Measurements from ENCODE around the gene TANGO6. TPM values are rescaled to one million over a fixed set of nuclear protein-coding genes. Genes with fewer than 3 reads are reported as not detected.
"Not testable (repeated sequence)": the region's sequence is repeated elsewhere in the genome, so short reads cannot be mapped to it uniquely, and the experiment has no call there.

Gene TANGO6
- total RNA-seq, 6 experiments from 2014 or later, result 10.9 to 15.5 (median 14.2) TPM

DNA sequence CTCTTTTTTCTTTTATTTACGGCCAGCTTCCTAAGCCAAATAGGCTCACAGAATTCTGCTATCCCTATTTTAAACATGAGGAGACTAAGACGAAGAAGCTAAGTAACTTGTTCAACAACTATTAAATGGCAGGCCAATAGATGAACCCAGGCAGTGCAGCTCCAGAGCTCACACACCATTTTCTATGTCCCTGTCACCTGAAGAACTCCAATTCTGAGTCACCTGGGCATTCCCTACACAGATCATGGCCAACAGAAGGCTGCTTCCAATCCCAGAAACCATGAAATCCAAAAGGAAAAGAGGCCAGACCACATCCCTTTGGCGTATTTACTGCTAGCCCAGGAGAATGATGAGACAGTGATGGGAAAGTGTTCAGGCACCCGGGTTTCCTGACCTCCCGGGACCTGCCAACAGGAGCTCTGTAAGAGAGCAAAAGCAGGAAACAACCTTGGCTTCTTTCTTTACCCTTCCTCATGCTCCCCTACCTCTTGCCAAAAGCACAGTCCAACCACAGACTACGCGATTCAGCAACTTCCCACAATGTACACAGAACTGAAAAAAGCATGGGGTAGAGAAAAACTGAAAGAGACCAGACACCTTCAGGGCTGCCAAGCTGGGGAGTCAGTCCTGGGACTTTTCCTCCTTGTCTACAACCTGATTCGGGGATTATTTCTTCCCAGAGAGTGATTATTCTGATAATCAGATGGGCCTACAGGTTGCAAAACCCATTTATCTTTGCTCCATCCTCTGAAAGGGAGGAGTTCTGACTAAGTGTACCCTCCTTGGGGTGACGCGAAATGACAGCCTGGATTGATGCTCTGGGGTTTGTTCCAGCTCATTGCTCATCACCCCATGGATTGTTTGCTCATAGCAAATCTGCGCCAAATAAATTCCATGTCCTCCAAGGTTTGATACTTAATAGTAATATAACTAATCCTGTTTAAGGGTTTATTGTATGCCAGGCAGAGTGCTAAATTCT lies 214.4 kb downstream of the TANGO6 start:
- H3K9me3 ChIP-seq, result no peaks in the 10 kb centered on the region
- intact Hi-C loops (cut with DNase I), result no loop called here
- TF ChIP-seq, protein P1, sequence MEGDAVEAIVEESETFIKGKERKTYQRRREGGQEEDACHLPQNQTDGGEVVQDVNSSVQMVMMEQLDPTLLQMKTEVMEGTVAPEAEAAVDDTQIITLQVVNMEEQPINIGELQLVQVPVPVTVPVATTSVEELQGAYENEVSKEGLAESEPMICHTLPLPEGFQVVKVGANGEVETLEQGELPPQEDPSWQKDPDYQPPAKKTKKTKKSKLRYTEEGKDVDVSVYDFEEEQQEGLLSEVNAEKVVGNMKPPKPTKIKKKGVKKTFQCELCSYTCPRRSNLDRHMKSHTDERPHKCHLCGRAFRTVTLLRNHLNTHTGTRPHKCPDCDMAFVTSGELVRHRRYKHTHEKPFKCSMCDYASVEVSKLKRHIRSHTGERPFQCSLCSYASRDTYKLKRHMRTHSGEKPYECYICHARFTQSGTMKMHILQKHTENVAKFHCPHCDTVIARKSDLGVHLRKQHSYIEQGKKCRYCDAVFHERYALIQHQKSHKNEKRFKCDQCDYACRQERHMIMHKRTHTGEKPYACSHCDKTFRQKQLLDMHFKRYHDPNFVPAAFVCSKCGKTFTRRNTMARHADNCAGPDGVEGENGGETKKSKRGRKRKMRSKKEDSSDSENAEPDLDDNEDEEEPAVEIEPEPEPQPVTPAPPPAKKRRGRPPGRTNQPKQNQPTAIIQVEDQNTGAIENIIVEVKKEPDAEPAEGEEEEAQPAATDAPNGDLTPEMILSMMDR (IDR thresholded peaks at IDR 0.05), result no peak
- no peak for TF ChIP-seq POLR2A (IDR thresholded peaks at IDR 0.05)
- H3K4me3 ChIP-seq, result no peak overlapping the region
- 32% methylated on average over 11 of the region's 11 CpGs for WGBS (ENCODE audit: insufficient coverage, low coverage, low lambda C conversion rate, missing lambda C conversion rate)
- H3K27me3 ChIP-seq, result no peaks in the 10 kb centered on the region
- DNase-seq (peak in 2 of 3 donors; percentile 49 to 63), ATAC-seq (peak; percentile 92 to 96 (median 94))
- no peaks in the 10 kb centered on the region for H3K36me3 ChIP-seq
- peaks cover 0 to 8% (median 0%) of the 10 kb centered on the region in 4 donors for H3K4me1 ChIP-seq
- peak overlapping the region in 2 of 3 donors; percentile 41 to 56 for H3K27ac ChIP-seq

DNA sequence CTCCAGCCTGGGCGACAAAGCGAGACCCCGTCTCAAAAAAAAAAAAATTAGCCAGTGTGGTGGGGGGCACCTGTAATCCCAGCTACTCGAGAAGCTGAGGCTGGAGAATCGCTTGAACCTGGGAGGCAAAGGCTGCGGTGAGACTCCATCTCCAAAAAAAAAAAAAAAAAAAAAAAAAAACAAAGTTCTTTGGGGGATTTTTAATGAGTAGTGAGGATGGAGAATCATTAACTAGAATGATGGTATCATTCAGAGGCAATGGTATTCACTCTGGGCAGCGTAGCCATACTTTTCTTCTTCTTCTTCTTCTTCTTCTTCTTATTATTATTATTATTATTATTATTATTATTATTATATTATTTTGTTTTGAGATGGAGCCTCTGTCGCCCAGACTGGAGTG lies 220.2 kb downstream of the TANGO6 start:
- H3K36me3 ChIP-seq; H3K4me3 ChIP-seq; H3K27me3 ChIP-seq; intact Hi-C loops (cut with DNase I); H3K27ac ChIP-seq; H3K9me3 ChIP-seq; H3K4me1 ChIP-seq; ATAC-seq; DNase-seq: not testable (repeated sequence)
- WGBS (ENCODE audit: insufficient coverage, low coverage, low lambda C conversion rate, missing lambda C conversion rate), result 86% methylated on average over 2 of the region's 8 CpGs

DNA sequence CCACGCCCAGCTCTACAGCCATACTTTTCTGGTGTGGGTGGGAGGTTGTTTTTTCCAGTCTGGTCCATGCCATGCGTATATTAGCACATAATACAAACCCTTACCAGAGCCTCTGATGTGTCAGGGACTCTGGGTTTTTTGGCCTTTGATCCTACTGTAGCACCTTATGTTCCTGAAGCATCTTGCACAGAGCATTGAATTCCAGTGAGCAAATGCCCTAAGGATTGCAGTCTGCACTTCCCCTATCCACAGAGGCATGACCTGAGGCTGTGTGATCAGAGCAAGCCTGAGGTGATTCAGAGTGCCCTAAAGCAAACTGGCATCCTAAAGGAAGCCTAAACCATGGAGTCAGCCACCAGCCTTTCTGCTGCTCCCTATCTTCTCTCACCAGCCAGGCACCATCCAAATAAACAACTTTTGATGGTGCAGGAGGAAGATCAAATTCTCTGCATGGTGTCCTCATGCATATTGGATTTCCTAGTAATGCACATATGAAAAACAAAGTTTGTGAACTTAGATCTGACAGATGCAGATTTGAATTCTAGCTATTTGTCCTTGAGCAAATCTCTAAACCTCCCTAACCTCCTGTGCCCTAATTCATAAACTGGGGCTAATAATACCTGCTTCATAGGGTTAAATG lies 220.9 kb downstream of the TANGO6 start:
- no peak overlapping the region for H3K27ac ChIP-seq
- no peak for TF ChIP-seq POLR2A (IDR thresholded peaks at IDR 0.05)
- TF ChIP-seq, protein P1 (IDR thresholded peaks at IDR 0.05), result no peak
- no CpG with 5 or more reads among the region's 2 CpGs for WGBS (ENCODE audit: insufficient coverage, low coverage, low lambda C conversion rate, missing lambda C conversion rate)
- ATAC-seq (no peak), DNase-seq (no peak)
- no peaks in the 10 kb centered on the region for H3K36me3 ChIP-seq
- no peaks in the 10 kb centered on the region for H3K27me3 ChIP-seq
- H3K4me3 ChIP-seq, result no peak overlapping the region
- intact Hi-C loops (cut with DNase I), result no loop called here
- H3K4me1 ChIP-seq, result no peaks in the 10 kb centered on the region
- no peaks in the 10 kb centered on the region for H3K9me3 ChIP-seq

DNA sequence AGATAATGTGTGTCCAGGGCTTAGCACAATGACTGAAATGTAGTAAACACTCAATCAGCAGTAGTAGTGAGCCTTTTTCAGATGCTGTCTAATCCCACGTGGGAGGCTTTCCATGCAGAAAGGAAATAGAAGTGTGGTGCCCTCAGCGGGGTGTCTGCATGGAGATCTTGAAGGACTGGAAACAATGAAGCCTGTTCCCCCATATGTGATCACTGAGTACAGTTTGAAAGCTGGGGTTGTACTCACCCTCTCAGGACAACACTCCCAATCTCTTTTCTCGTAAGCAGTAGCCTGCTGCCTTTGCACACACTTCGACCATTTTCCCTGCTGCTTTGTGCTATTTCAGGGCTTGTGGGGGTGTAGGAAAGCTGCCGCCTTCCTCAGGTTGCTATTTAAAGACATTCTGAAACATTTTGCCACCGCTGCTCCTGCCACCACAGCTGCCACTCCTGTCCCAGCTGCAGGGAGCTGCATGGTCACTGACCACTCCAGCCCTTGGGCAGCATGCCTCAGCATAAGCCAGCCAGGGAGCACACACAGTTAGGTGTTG lies 221.5 kb downstream of the TANGO6 start:
- Histone ChIP-seq H3K4me3 (no peak overlapping the region), H3K4me1 (no peaks in the 10 kb centered on the region), H3K9me3 (no peaks in the 10 kb centered on the region), H3K27me3 (no peaks in the 10 kb centered on the region), H3K27ac (no peak overlapping the region), H3K36me3 (no peaks in the 10 kb centered on the region)
- TF ChIP-seq, protein P1 (IDR thresholded peaks at IDR 0.05), result no peak
- no peak for TF ChIP-seq POLR2A (IDR thresholded peaks at IDR 0.05)
- 60% methylated on average over 1 of the region's 6 CpGs for WGBS (ENCODE audit: insufficient coverage, low coverage, low lambda C conversion rate, missing lambda C conversion rate)
- ATAC-seq, result no peak
- intact Hi-C loops (cut with DNase I), result no loop called here
- DNase-seq, result no peak
